GM21360 (cell line): Measurements from ENCODE around the gene MKNK1.
A peak's percentile ranks its signal among the peaks of the same experiment; 100 is the strongest.
"Not testable (repeated sequence)": the region's sequence is repeated elsewhere in the genome, so short reads cannot be mapped to it uniquely, and the experiment has no call there.

Experiments used
- ATAC-seq: cut with Tn5 transposase; IDR thresholded peaks from one replicate; pipeline ENCODE4 v1.9.1; 2021; ENCODE audit warnings: mild to moderate bottlenecking, moderate library complexity; ENCODE audit not compliant: unreplicated experiment

MKNK1 gene

DNA sequence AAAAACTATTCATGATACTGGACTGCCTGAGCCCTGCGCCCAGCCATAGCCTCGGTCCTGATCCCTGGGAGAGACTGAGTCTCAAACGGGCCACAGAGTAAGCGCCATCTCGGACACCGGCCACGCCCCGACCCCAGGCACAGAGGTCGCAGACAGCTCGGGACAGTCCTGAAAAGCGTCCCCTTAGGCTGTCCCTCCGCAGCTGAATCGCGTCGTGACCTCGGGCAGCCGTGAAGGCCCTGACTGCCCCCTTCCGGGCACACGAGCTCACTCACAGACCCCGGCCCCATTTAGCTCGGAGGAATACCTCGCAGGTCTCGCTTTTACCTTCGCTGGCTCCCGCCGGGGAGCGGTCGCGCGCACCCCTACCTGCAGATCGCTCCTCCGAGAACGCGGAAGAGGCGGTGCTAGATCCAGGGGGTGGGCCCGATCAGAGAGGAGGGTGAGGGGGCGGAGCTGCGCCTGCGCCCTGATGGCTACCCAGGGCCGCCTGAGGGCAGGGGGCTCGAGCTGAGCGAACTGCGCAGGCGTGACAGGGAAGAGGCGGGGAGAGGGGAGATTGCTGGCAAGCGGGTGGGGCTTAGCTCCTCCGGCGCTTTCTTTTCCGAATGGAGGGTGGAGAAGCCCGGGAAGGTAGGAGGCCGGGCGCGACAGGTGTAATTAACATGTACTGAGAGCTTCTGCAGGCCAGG lies at the start of gene MKNK1:
Gene MKNK1, minus strand, starts transcription at position 411 of the 692 bp plus-strand sequence. CDS start 20,941 bp downstream, outside the sequence.
- ATAC-seq = peak; percentile 93

- no peak for ATAC-seq
These were observed 49.4 kb upstream of the MKNK1 start for GRCh38 chr1:46653405-46653958.

GRCh38 chr1:46652321-46653100 lies 48.4 kb upstream of the MKNK1 start:
- no peak for ATAC-seq

- ATAC-seq = not testable (repeated sequence)
These were observed 47.1 kb upstream of the MKNK1 start for GRCh38 chr1:46651152-46651551.

- ATAC-seq = no peak
These were observed 46.4 kb upstream of the MKNK1 start for GRCh38 chr1:46650491-46650890.

GRCh38 chr1:46649764-46650163 lies 45.7 kb upstream of the MKNK1 start:
- ATAC-seq = no peak

DNA sequence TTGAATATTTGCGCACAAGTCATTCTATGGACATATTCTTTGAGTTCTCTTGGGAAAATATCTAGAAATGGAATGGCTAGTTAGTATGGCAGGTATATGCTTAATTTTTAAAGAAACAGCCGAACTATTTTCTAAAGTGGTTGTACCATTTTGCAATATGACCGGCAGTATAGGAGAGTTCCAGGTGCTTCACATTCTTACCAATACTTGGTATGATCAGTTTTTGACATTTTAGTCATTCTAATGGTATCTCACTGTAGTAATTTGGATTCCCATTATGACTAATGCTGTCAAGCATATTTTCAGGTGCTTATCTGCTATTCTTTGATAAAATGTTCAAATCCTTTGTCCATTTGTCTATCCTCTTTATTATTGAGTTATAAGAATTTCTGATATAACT lies 43.5 kb upstream of the MKNK1 start:
- ATAC-seq = no peak

- no peak for ATAC-seq
These were observed 42.8 kb upstream of the MKNK1 start for GRCh38 chr1:46646844-46647243.

GRCh38 chr1:46646331-46646730 lies 42.3 kb upstream of the MKNK1 start:
- no peak for ATAC-seq

DNA sequence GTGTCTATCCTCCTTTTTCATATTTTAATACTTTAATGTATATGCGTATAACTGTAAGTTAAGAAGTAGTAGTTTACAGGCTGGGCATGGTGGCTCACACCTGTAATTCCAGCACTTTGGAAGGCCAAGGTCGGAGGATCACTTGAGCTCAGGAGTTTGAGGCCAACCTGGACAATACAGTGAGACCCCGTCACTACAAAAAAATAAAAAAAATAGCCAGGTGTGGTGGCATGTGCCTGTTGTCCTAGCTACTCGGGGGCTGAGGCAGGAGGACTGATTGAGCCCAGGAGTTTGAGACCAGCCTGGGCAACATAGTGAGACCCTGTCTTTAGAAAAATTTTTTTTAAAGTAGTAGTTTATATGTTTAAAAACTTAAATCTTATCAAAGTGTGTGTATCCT lies 41.7 kb upstream of the MKNK1 start:
- no peak for ATAC-seq

DNA sequence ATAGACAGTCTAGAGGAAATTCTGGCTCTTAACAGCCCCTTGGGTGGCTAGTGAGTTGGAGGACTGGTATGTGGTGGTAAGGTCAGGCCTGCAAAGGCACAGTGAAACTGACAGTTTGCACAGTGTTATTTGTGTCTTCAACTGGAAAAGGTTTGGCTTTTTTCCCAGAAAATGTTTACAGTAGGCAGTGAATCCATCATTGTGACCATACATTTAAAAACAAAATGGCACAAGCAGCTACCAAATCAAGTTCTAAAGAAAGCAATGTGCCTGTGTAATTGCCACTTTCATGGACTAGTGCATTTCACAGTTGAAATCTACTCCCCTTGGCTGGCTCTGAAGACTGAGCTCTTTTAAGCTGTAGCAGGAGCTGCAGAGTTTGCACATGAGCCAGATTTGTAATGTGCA lies 39.3 kb upstream of the MKNK1 start:
- no peak for ATAC-seq

GRCh38 chr1:46642115-46642680 lies 38.1 kb upstream of the MKNK1 start:
- no peak for ATAC-seq

DNA sequence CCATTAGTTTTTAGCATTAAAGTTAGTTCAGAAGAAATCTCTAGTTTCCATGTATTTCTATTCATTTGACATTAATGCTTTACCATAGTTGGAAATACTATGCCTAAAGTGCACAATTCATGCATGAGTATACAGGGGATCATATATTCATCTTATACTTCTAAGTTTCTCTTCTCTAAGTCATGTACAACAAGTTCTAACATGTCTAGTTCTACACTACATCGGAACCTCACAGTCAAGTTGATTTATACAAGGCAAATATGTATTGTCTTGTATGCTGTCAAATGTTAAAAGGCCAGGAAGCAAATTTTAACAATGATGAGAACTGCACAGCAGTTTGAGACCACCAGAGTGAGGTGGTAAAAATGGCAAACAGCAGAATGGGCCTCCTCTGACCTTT lies 35.5 kb upstream of the MKNK1 start:
- no peak for ATAC-seq

- no peak for ATAC-seq
These were observed 34.9 kb upstream of the MKNK1 start for GRCh38 chr1:46638921-46639320.

DNA sequence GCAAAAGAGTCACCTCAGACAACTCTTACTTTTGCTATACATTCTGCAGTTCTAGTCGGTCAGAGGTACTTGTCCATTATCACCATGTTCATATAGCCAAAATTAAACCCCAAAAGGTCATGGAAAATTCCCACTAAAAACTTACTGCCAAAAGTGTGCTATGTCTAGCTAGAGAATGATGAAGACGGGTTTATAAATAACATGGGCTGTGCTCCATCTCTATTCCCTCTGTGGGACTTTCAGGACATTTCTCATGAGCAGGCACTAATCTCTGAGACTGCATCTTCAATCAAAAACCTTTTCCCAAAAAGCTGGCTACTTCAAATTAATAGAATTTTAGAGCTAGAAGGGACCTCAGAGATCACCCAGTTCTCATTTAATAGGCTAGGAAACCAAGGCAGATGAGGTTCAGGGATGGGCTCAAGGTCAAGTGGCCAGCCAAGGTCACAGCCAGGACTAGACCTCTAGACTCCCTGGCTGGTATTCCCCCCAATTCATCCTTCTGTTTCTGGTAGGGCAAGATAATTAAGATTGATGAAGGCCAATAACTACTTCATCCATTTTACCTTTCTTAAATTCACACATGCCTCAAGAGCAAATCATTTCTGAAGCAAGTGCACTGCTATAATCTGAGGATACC lies 33.5 kb upstream of the MKNK1 start:
- ATAC-seq = no peak

GRCh38 chr1:46635205-46635604 lies 31.1 kb upstream of the MKNK1 start:
- ATAC-seq = no peak

GRCh38 chr1:46630719-46631118 lies 26.7 kb upstream of the MKNK1 start:
- ATAC-seq = no peak

DNA sequence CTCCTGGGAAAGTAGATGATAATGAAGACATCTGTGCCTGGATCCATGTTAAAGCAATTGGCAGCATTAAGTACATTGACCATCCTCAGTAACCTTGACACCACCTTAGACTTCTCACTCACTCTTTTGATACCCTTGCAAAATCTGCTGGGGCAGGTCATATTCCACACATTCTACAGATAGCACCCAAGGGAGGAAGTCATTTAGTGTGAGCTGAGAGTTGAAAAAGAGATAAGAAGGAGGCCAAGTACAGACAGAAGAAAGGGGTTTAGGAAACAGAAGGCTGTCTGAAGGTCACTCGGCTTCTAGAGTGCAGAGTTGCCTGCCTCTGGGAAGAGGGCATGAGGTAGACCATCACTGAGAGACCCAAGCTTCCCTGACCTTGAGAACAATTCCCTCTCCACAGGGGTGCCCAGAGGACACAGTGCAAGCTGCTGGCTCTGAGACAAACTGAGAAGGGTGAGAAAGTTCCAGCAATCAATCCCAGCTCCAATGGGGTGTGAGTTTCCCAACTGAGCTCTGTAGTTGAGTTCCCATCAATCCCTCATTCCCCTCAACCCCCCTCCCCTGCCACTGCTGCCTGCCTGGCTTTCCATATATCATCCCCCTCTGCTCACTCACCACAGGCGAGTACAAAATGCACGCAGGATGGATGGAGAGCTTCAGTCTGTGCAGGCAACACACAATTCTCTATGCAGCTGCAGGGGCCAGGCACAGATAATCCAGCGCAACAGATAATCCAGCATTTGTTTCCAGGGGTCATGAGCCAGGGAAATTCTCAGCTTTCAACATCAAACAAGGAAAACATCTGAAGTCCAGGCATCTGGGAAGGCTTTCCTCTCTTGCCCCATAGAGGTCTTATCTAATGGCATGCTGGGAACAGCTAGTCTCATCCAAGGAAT lies 19.9 kb upstream of the MKNK1 start:
- ATAC-seq = no peak

GRCh38 chr1:46622344-46622743 lies 18.3 kb upstream of the MKNK1 start:
- ATAC-seq = no peak

- ATAC-seq = no peak
These were observed 17.9 kb upstream of the MKNK1 start for GRCh38 chr1:46621930-46622329.
